HEK293T (cell line): ENCODE results near the gene RNF224.

ENCODE experiments used
- BHLHE40 ChIP-seq: fragments of 450-650 bp; IDR thresholded peaks from 2 replicates; pipeline ENCODE4 v1.6.1; 2016; ENCODE audit warnings: mild to moderate bottlenecking, moderate library complexity, borderline replicate concordance
- LEF1 ChIP-seq: fragments of 450-650 bp; IDR thresholded peaks from 2 replicates; pipeline ENCODE4 v1.6.1; 2017; ENCODE audit warnings: mild to moderate bottlenecking, borderline replicate concordance
- TARDBP ChIP-seq: fragments of 450-650 bp; IDR thresholded peaks from 2 replicates; pipeline ENCODE4 v1.6.1; 2016

GRCh38 chr9:137192448-137192780, 34.9 kb upstream of the RNF224 start:
- TF ChIP-seq LEF1 (no peak), BHLHE40 (no peak), TARDBP (no peak)
